ENCODE data around the gene CDK9.

Gene CDK9

GRCh38 chr9:127785933-127786772 lies at the start of gene CDK9:
Gene CDK9 (plus strand): TSS chr9:127786034. CDS start chr9:127786149, 115 bp downstream.
- TF ChIP-seq POLR2A (IDR thresholded peaks at IDR 0.05; ENCODE audit: low read depth, low read length) = peak; percentile 66
- DNase-seq (ENCODE audit: insufficient read length, low spot score) (peak; percentile 95), FAIRE-seq (no peak)

DNA sequence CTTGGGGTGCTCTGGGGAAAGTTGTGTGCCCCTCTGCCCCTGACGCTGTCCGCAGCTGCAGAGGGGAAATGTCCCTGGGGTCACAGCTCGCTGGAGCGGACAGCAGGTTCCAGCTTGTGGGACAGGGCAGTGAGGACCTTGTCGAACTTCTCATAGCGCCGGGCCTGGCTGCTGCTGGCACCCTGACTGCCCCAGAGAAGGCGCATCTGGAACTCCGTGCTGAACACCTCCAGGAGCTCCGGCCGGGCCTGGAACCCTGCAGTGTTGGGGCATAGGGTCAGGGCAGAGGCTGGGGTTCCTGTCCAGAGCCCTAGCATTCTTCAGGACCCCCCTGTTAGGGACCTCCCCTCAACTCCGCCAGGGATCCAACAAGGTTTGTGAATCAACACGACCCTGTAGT lies 47.2 kb upstream of the CDK9 start:
- no peak for TF ChIP-seq POLR2A (IDR thresholded peaks at IDR 0.05; ENCODE audit: low read depth, low read length)
- FAIRE-seq = no peak
- DNase-seq (ENCODE audit: insufficient read length, low spot score) = no peak

- TF ChIP-seq POLR2A (IDR thresholded peaks at IDR 0.05; ENCODE audit: low read depth, low read length) = 0 out of 2 replicates have a peak, but pooled peaks have one; percentile 19
- FAIRE-seq (no peak), DNase-seq (ENCODE audit: insufficient read length, low spot score) (no peak)
Observed at GRCh38 chr9:127739614-127740330, 46.1 kb upstream of the CDK9 start.

GRCh38 chr9:127741831-127742434 lies 43.9 kb upstream of the CDK9 start:
- DNase-seq (ENCODE audit: insufficient read length, low spot score) = peak; percentile 89
- no peak for TF ChIP-seq POLR2A (IDR thresholded peaks at IDR 0.05; ENCODE audit: low read depth, low read length)
- FAIRE-seq = no peak

DNA sequence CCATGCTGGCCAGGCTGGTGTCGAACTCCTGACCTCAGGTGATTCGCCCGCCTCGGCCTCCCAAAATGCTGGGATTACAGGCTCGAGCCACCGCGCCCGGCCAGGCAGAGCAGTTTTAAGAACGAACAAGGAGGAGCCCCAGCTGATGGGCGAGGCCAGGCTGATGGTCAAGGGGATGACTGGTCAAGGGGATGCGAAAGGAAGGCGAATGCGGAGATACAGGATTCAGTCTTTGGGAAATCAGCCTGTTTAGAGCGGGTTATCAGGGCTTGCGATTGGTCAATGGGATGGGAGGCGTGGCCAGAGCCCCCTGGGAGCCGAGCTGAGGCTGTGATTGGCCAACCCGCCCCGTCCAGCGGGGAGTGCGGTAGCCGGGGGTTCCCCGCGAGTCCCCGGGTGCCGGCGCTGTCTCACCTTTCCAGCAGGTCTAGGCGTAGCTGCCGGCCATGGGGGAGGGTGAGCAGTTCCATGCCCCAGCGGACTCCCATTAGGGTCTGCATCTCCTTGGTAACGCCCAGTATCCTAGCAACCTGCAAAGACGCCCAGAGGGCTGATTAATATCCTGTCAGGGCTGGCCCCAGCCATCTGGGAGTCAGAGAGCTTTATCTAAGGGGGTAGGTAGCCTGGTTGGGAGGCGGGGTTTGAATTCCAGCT lies 43.3 kb upstream of the CDK9 start:
- DNase-seq (ENCODE audit: insufficient read length, low spot score) (peak; percentile 99), FAIRE-seq (peak; percentile 96)
- no peak for TF ChIP-seq POLR2A (IDR thresholded peaks at IDR 0.05; ENCODE audit: low read depth, low read length)

GRCh38 chr9:127744398-127745110 lies 41.3 kb upstream of the CDK9 start:
- no peak for DNase-seq (ENCODE audit: insufficient read length, low spot score)
- TF ChIP-seq POLR2A (IDR thresholded peaks at IDR 0.05; ENCODE audit: low read depth, low read length) = no peak
- FAIRE-seq = no peak

- no peak for TF ChIP-seq POLR2A (IDR thresholded peaks at IDR 0.05; ENCODE audit: low read depth, low read length)
- DNase-seq (ENCODE audit: insufficient read length, low spot score) (no peak), FAIRE-seq (no peak)
Observed at GRCh38 chr9:127746959-127747569, 38.8 kb upstream of the CDK9 start.

DNA sequence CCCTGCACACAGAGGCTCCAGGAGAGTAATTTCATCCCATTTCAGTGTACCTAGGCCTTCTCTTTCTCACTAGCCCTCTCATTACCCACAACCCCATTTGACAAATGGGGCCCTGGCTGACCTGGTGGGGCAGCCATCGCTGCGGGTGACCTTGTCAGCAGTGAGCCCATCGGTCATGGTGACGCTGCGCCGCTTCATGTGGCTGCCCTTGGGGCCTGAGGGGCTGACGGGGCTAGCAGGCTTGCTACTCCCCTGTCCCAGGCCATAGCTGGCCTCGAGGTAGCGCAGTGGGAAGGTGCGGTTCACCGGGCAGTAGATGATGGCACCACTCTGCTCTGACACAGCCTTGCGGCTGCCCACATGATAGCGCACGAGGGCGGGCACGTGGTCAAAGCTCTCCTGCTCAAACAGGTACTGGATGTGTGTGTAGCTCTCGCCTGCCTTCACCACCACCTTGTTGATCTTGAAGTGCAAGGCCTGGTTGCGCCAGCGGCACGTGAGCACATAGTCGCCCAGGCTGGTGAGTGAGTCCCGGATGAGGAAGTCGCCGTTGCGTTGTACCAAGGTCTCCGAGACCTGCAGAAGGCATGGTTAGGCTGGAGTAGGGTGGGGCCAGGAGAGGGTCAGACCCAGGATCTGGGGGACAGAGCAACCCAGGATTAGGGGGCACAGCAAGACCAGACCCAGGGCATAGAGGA lies 36.6 kb upstream of the CDK9 start:
- TF ChIP-seq POLR2A (IDR thresholded peaks at IDR 0.05; ENCODE audit: low read depth, low read length) = no peak
- FAIRE-seq (no peak), DNase-seq (ENCODE audit: insufficient read length, low spot score) (no peak)

DNA sequence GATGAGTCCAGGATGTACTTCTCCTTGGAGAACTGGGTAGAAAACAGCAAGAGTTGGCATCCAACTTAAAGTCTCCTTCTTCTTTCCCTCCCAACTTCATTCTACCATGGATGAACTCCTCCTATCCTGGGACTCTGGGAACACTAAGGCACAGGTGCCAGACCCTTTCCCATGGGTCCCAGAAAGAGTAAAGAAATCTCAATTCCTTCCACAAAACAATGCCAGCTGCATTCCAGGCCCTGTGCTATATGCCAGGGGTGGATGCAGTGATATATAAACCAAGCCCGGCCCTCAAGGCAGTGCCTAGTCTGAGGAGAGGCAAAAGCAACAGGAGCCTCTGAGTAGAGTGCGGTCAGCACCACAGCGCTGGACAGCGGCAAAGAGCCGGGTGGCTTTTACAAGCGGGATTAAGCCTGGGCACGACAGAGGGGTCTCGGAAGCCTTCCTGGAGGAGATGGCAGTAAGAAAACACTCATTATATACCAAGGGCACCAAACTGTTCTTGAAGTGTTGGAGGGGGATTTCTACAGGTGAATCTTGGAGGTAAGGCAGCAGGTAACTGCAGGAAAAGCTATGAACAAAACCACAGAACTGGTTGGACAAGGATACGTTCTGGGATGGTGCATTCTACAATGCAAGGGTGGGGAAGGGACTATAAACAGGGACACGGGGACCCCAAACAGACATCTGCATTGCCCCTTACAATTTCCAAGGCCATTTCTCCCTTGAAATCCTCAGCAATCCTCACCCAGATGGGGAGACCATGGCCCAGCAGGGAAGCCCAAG lies 34.4 kb upstream of the CDK9 start:
- no peak for FAIRE-seq
- DNase-seq (ENCODE audit: insufficient read length, low spot score) = peak; percentile 67
- TF ChIP-seq POLR2A (IDR thresholded peaks at IDR 0.05; ENCODE audit: low read depth, low read length) = no peak

DNA sequence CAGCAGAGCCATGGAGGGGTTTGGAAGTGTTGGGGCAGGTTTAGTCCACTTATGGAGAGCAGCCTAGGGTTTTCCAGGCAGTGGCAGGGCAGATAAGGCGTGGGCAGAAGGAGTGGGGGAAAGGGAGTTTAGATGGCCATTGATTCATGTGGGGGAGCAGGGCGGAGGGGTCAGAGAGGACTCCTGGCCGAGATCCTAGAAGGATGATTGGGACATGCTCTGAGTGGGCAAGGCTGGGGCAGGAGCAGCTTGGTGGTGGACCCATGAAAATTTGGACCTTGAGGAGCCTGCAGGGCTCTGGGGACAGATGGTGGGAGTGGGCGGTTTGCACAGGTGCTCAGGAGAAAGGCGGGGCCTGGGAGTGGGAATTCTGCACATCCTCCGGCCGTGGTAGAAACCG lies 32.7 kb upstream of the CDK9 start:
- no peak for TF ChIP-seq POLR2A (IDR thresholded peaks at IDR 0.05; ENCODE audit: low read depth, low read length)
- FAIRE-seq (no peak), DNase-seq (ENCODE audit: insufficient read length, low spot score) (no peak)

DNA sequence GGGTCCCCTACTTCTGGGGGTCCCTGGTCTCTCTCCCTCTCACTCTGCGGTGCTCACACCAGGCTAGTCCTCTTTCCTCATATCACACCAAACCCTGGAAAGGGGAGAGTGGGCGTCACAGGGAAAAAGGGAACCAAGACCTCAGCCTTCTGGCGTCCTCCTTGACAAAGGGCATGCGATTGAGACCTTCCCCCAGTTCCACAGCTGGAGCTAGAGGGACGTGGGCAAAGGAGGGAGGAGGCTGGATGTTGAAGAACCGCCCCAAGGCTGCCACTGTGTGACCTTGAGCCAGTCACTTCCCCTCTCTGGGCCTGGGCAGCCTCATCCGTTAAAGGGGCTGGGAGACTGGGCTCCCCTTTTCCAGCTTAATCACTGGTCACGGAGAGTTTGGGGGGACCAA lies 32.2 kb upstream of the CDK9 start:
- DNase-seq (ENCODE audit: insufficient read length, low spot score) = no peak
- no peak for FAIRE-seq
- no peak for TF ChIP-seq POLR2A (IDR thresholded peaks at IDR 0.05; ENCODE audit: low read depth, low read length)

Measured in H54 (cell line).